GM21737 (cell line): ENCODE data around the gene ITPKC.

Experiments
- ATAC-seq: cut with Tn5 transposase; IDR thresholded peaks from one replicate; pipeline ENCODE4 v1.9.1; 2021; ENCODE audit warnings: mild to moderate bottlenecking, moderate library complexity; ENCODE audit not compliant: unreplicated experiment

Gene ITPKC

DNA sequence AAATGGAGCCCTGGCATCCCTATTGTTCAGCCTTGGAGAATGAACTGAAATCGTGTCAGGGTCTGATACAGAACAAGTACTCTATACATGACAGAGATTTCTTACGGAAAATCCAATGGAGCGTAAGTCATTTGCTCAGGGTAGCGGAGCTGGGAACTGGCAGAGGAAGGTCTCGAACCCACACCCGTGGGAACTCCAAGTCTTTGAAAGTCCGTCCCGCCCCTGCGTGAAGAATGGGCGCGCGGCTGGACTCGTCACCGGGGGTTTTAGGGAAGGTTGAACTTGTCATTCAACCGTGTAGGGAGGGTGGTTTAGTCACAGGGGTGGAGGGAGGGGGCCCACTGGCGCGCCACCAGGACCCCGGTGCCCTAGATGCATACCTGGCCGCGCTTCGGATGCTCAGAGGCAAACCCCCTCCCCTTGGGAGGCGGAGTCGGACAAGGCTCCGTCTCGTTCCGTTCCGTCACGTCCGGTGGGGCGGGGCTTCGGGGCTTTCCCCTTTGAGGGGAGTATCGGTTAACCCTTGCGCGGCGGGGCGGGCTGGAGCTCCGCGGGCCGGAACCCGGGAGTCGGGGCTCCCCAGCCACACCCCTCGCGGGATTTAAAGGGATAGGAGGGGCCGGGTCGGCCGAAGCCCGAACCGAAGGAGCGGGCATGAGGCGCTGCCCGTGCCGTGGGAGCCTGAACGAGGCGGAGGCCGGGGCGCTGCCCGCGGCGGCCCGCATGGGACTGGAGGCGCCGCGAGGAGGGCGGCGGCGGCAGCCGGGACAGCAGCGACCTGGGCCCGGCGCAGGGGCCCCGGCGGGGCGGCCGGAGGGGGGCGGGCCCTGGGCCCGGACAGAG, at the start of gene ITPKC, which contains the start of gene COQ8B:
TSS of gene ITPKC (plus strand) at position 631 of the 843 bp plus-strand sequence. CDS start at position 655, 24 bp downstream.
TSS of gene COQ8B (minus strand) at position 405 of the 843 bp plus-strand sequence. CDS start 2,254 bp downstream, outside the sequence.
- peak; percentile 67 for ATAC-seq

GRCh38 chr19:40667602-40668001, 49.3 kb upstream of the ITPKC start:
- ATAC-seq = no peak

GRCh38 chr19:40668991-40669614, 47.8 kb upstream of the ITPKC start:
- ATAC-seq = no peak

DNA sequence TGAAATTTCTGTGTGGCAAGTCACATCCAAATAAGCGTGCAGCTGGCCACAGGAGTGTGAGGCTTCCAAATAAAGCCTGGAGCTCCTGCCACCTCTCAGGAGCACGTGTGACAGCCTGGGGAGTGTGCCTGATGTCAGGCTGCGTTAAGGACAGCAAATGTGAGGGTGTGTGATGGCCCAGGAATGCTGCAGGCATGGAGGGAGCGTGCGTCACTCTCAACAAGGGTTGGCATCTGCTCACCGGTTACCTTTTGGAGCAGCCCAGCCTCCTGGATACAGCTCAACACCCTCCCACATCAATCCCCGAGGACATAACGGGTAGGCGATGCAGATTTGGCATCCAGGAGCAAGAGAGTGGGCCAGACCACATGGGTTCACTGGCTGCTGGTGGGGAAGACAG, 45.5 kb upstream of the ITPKC start:
- no peak for ATAC-seq

- no peak for ATAC-seq
These were observed 44.9 kb upstream of the ITPKC start for GRCh38 chr19:40672038-40672437.

GRCh38 chr19:40672573-40673299, 44.2 kb upstream of the ITPKC start:
- no peak for ATAC-seq

DNA sequence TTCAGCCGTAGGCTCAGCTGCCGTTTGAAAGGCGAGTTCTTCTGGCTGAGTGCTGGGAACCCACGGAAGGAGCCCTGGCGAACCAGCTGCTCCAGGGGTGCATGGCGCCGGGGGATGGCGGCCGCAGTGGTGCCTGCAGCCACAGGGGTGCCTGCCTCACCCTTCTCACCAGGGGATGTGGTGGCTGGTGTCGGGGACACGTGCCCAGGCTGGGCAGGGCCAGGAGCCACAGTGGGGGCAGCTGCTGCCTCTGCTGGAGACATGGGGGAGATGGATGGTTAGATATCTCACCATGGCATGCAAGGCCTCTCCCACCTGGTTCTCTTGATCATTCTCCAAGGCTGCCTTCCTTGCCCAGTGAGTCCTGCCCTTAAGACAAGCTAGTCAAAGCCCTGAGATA, 43.5 kb upstream of the ITPKC start:
- ATAC-seq = no peak

- no peak for ATAC-seq
These were observed 42.6 kb upstream of the ITPKC start for GRCh38 chr19:40674291-40674690.

DNA sequence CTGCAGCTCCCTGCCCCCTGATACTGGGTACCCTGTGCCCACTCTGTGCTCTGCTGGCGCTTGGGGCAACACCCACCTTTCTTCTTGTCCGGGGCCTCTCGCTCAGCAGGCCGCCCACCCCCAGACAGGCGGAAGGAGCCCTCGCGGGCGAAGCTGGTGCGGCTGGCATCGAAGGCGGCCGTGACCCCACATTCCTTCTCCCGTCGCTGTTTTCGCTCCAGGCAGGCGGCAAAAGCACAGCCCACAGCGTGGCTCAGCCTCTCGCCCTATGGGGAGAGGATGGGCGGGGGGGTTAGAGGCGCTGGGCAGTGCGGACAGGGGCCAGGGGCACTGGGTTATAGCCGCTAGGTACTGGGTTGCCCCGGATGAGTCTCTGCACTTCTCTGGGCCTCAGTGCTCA, 39.8 kb upstream of the ITPKC start:
- ATAC-seq = no peak

DNA sequence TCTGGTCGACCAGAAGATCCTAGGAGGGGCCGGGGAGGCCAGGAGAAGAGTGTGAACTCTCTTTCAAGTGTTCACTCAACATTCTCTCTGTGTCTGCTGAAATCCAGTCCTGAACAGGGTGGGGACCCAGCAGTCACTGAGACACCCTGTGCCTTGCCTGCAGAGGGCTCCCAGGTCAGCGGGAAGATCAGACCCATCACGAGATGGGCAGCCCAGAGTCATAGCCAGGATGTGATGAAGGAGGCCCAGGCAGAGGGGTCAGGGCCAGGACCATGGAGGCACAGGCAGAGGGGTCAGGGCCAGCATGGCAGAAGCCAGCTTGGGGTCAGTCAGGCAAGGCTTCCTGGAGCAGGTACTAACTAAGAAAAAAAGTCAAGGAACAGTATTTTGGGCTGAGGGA, 35.9 kb upstream of the ITPKC start:
- no peak for ATAC-seq

- ATAC-seq = no peak
These were observed 34.4 kb upstream of the ITPKC start for GRCh38 chr19:40682431-40682964.

DNA sequence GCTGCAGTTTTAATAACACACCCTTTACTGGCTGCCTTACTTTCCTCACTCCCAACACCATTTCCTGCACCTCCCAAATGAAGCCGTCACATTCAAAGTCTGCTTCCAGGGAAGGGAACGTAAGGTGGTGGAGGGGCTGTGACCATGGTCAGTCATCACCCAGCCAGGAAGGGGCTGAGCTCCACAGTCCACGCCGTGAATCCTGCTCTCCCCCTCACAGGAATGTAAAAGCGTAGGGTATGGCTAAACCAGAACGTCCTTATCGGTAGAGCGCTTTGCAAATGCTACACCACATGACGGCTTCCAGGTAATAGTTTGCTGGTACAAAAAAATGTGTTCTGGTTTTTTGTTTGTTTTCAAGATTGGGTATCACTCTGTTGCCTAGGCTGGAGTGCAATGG, 33.5 kb upstream of the ITPKC start:
- ATAC-seq = no peak

DNA sequence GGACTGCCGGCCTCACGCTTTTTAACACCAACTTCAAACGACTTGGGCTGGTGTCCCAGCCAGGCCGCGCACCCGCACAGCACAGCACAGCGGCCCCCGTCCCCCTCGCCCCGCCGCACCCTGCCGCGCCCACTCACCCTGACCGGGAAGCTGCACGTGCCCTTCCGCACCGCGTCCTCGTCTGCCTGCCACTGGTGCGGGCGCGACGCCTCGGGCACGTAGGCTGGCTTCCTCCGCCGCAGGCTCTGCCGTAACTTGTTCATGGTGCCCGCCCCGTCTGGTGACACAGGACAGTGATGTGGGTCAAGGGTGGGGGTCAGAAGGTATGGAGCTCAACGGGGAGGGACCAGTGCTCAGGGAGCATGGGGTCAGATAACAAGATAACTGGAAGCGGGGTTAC, 32.6 kb upstream of the ITPKC start:
- no peak for ATAC-seq

GRCh38 chr19:40685016-40685526, 31.8 kb upstream of the ITPKC start:
- ATAC-seq = no peak

DNA sequence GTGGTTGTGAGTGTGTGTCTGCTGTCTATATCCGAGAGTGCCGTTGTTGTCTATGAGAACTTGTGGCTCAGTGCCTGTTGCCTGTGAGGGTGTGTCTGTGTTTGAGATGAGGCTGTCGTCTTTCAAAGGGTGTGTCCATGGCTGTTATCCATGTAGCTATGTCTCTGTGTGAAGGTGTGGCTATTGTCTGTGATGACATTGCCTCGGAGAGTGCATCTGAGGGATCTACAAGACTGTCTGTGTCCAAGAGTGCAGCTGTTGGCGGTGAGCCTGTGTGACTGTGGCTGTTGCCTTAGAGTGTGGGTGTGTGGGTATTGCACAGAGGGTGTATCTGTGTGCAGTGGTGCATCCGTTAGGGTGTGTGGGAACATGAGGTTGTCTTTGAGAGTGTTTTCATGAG, 31.3 kb upstream of the ITPKC start:
- ATAC-seq = no peak

- ATAC-seq = no peak
These were observed 29.9 kb upstream of the ITPKC start for GRCh38 chr19:40686882-40687524.

GRCh38 chr19:40687525-40688016, 29.3 kb upstream of the ITPKC start:
- no peak for ATAC-seq

DNA sequence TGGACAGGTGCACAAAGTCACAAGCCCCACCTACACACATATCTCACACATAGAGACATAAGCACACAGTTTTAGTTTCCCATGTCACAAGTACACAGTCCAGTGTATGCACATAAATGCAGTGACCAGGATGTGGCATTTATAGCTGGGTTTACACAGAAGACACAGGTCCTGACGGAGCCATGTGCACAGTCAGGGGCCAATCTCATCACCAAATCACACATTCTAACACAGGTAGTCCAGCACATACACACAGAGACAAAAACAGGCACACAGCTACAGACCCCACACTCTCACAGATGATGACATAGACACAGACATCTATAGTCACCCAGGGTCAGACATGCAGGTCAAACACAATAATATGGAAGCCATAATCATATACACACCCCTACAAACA, 28.6 kb upstream of the ITPKC start:
- no peak for ATAC-seq

- ATAC-seq = no peak
These were observed 27.9 kb upstream of the ITPKC start for GRCh38 chr19:40688987-40689338.

DNA sequence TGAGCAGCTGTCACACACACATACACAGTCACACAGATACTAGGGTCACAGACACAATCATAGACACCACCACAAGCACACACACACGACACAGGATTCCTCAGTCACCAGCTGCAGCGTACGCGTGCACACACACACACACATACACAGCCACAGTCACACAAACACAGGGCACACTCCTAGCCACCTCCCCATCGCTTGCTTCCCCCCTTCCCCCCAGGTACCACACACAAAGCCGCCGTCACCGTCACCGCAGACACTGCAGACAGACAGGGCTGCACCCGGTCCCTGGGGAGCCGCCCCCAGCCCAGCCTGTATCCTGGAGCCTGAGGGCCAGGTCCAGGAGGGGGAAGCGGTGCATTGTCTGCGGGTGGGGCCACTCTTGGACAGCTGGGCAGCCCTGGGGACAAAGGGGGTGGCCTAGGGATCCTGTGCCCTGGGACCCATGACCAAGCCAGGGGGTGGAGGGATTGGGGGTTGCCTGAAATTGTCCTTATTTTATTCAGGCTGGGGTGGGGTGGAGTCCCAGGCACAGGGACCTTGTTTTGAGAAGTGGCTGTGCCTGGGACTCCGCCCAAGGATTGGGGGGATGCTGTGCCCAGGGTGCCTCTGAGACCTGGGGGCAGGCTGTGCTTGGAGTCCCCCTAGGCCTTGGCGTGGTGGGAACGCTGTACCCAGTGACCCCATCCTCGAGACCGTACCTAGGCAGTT, 27.4 kb upstream of the ITPKC start:
- ATAC-seq = no peak
